NCI-H446 treated with DMSO at 0.1 percent for 48 hours (cell line): ENCODE measurements around the gene GVQW3.
A peak's percentile ranks its signal among the peaks of the same experiment; 100 is the strongest.

Source experiments
- DNase-seq: peaks from one replicate; lab custom pipeline; 2025; lab: John Stamatoyannopoulos, UW

Gene GVQW3

DNA sequence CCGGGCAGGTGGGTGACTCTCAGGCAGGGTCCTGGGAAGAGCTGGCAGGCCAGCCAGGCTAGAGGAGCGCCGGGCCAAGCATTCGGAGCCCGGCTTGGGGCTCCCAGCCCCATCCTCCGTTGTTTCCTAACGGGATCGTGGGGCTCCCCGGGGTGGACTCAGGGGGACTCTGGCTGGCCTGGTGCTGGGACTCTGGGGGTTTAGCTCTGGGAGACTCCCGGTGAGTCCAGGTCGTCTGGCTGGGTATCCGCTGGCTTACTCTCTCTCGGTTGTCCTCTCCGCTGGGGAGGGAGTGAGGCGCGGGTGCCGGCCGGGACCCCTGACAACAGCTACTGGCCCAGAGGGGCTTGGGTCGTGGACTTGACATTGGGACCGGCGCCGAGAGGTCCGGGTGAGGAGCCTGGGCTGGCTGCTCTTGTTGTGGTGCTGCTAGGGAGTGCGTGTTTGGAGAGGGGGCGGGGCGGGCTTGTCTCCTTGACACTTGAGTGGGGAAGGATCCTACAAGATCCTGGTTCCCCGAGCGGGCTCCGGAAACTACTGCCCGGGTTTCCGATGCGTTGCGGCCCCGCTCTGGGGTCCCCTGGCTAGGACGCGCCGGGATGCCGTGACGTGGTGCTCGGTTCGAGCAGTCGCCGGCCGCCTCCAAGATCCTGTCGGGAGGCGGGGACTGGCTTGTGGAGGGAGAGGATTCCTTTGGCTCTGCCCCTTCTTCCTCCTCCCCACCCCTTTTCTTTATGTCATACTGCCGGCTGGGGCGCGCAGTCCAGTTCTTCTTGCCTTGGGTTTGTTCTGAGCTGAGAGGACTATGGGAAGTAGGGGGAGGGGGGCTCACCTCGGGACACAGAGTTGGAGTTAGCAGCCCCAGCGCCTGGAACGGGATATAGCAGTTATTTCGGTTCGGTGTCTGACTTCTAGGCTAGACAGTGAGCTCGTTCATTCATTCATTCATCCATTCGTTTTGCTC is 64.3 kb downstream of the GVQW3 start:
- DNase-seq, result peak; percentile 89

DNA sequence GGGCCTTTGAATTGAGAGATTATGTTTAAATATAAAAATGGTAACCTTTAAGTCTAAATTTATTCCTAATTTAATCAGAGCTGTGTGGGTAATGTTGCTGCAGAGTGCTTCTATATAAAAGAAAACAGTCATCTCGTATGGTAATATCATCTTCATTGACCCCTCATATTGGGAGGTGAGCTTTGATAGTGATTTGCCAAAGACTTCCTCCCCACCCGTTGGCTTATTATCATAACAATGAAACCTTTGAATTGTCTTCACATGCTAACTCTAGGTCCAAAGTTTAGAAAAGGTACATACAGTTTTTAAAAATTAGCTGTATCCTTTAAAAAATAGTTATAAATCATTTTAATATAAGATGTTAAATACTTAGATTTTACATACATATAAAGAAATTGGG is 67.4 kb downstream of the GVQW3 start:
- no peak for DNase-seq

DNA sequence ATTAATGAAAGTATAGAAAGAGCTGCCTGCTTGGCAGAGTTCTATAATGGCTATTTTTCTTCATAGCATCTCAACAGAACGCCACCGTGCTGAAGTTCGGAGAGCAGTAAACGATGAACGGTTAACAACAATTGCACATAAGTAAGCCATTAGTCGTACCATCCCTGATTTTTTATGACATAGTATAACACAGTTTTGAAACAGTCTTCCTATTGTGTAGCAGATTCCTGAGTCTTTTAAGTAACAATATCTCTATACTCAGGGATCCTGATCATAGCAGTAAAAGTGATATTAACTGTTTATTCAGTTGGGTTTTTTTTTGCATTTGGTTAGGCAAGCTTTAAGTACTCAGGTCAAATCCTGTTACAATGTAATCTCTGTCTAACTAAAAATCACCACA is 72.1 kb downstream of the GVQW3 start:
- no peak for DNase-seq

DNA sequence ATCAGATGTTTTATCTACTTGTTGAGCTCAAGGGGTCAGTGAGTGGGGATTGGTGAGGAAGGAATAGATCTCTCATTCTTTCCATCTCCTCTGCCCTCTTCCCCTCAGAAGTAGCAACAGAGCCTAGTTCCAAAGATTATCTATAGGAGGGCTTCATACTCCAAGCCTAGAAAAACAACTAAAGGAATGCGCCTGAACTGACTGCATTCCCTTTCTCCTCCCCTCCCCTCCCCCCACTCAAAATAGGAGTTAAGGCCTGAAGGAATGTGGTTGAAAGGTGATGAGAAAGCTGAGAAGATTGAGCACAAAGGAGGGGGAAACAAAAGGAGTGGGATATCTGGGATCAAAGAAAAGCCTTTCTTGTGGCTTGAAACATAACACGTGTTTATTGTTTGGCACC is 74.2 kb downstream of the GVQW3 start:
- DNase-seq, result no peak

DNA sequence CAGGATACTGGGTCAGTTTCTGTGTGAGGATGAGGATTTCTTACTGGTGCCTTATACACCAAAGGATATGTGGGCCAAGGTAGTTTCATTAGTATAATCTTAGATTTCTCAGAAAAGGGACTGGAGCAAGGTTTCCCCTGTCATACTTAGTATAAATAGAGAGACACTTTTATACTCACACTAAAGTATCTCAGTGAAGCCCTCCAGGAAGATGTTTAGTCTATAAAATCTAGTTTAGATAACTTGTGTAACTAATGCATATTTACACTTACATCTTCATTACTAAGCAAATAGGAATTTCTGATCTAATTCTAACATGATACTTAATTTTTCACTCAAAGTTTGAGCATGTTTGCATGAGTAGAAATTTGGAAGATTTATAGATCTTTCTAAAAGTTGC is 74.8 kb downstream of the GVQW3 start:
- DNase-seq, result no peak

DNA sequence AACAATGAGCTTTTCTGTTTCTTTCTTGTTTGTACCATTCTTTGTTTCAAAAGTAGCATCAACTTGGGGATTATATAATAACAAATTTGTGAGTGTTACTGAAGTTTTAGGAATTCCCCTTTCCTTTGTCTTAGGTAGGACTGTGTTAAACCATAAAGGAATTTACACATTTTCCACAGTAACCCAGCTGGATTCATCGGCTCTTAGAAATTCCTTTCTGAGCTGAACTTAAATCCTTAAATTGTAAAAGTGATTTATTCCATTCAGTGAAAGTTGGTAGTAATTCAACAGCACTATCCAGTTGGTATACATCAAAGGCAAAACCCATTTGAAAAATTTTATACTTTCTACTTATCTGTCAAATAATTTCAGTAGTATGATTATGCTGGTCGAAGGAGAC is 75.4 kb downstream of the GVQW3 start:
- no peak for DNase-seq
